HCT116 (cell line): Measurements from ENCODE around the gene MED26. TPM values are rescaled to one million over a fixed set of nuclear protein-coding genes. Genes with fewer than 3 reads are reported as not detected.

Source experiments
- ATAC-seq: fragments of 200-7000 bp; cut with Tn5 transposase; 2 replicates; pipeline ENCODE4 v1.9.1; 2020; ENCODE audit warnings: mild to moderate bottlenecking, moderate library complexity
- BruUV-seq: library from RNA; stranded (reverse); fragments of 400-500 nt; replicated peaks from 2 replicates; lab custom pipeline; 2021; lab: Mats Ljungman, UMichigan
- CTCF ChIA-PET: fragments of 300-600 bp; sonication (Branson Sonifier 250); formaldehyde crosslinking; loops from one replicate; lab custom pipeline; 2021; ENCODE audit warnings: antibody characterized with exemption; lab: Charles Lee
- POLR2A ChIA-PET: fragments of 300-600, 350-600 bp; sonication (Branson Sonifier 250); formaldehyde crosslinking; loops from one replicate; lab custom pipeline; 2021; ENCODE audit warnings: antibody characterized with exemption; lab: Charles Lee
- RAD21 ChIA-PET, 2 experiments: fragments of 300-600 bp; sonication (Branson Sonifier 250); formaldehyde crosslinking; loops; one replicate each; lab custom pipeline; 2023; ENCODE audit warnings: low total read pairs in 2 of 2; ENCODE audit not compliant: uncharacterized antibody in 2 of 2, unreplicated experiment in 2 of 2, low non-redundant PET in 1 of 2; lab: Charles Lee
- DNase-seq: peaks from one replicate; pipeline ENCODE4 v3.0.0-alpha.2; 2010; ENCODE audit warnings: low read depth, low spot score
- H2AFZ ChIP-seq: fragments of 200-600 bp; shearing (Covaris generic), sonication (generic); 2 replicates; pipeline ENCODE4 v1.6.1; 2017; ENCODE audit warnings: low read depth, mixed run types, mixed read lengths, antibody characterized with exemption, low read length; ENCODE audit not compliant: poor library complexity, severe bottlenecking
- H3K27ac ChIP-seq: 2 replicates; pipeline ENCODE4 v1.5.1; 2012; ENCODE audit warnings: low read depth, low read length
- H3K27me3 ChIP-seq: fragments of 200-600 bp; sonication (generic); 2 replicates; pipeline ENCODE4 v1.6.1; 2016; ENCODE audit warnings: mixed run types, low read length, mixed read lengths; ENCODE audit not compliant: insufficient read depth
- H3K36me3 ChIP-seq, 2 experiments: fragments of 200-500 bp in 1 of 2; fragments of 200-600 bp in 1 of 2; sonication (Bioruptor generic) in 1 of 2; sonication (generic) in 1 of 2; 2 replicates each; pipeline versions ENCODE4 v1.5.1 to v1.6.1; 2014 to 2016; ENCODE audit warnings: low read length in 2 of 2, inconsistent platforms in 1 of 2, mixed read lengths in 1 of 2, mixed run types in 1 of 2; ENCODE audit not compliant: insufficient read depth in 2 of 2, control insufficient read depth in 1 of 2
- H3K4me1 ChIP-seq, 2 experiments: fragments of 200-600 bp in 1 of 2; sonication (generic) in 1 of 2; 2 replicates each; pipeline versions ENCODE4 v1.5.1 to v1.6.1; 2012 to 2017; ENCODE audit warnings: low read length in 2 of 2, inconsistent platforms in 1 of 2, mild to moderate bottlenecking in 1 of 2, mixed read lengths in 1 of 2, mixed run types in 1 of 2, moderate library complexity in 1 of 2; ENCODE audit not compliant: insufficient read depth in 2 of 2, control insufficient read depth in 1 of 2
- H3K4me2 ChIP-seq: fragments of 200-600 bp; sonication (generic); 2 replicates; pipeline ENCODE4 v1.6.1; 2017; ENCODE audit warnings: mixed run types, low read length, mixed read lengths
- H3K4me3 ChIP-seq, 2 experiments: fragments of 200-600 bp in 1 of 2; sonication (generic) in 1 of 2; replicated peaks in 1 of 2; 2 replicates each; pipeline ENCODE4 v1.5.1; 2011 to 2016; ENCODE audit warnings: low read length in 2 of 2, control low read depth in 1 of 2, low read depth in 1 of 2, mild to moderate bottlenecking in 1 of 2, mixed read lengths in 1 of 2, mixed run types in 1 of 2
- H3K79me2 ChIP-seq: fragments of 200-600 bp; sonication (generic); 2 replicates; pipeline ENCODE4 v1.6.1; 2017; ENCODE audit warnings: mild to moderate bottlenecking, mixed run types, low read length, moderate library complexity, mixed read lengths; ENCODE audit not compliant: insufficient read depth
- H3K9ac ChIP-seq: fragments of 200-600 bp; sonication (generic); 2 replicates; pipeline ENCODE4 v1.6.1; 2016; ENCODE audit warnings: low read length, mixed read lengths
- H3K9me2 ChIP-seq: fragments of 200-600 bp; sonication (generic), shearing (Covaris generic); 2 replicates; pipeline ENCODE4 v1.6.1; 2017; ENCODE audit warnings: mixed run types, mild to moderate bottlenecking, moderate library complexity; ENCODE audit not compliant: insufficient read depth
- H3K9me3 ChIP-seq, 2 experiments: fragments of 200-500 bp in 1 of 2; fragments of 200-600 bp in 1 of 2; sonication (Bioruptor generic) in 1 of 2; sonication (generic) in 1 of 2; 2 replicates each; pipeline ENCODE4 v1.6.1; 2014 to 2017; ENCODE audit warnings: low read length in 2 of 2, mixed read lengths in 2 of 2, inconsistent platforms in 1 of 2, low read depth in 1 of 2, mild to moderate bottlenecking in 1 of 2, mixed run types in 1 of 2, moderate library complexity in 1 of 2; ENCODE audit not compliant: control insufficient read depth in 1 of 2, insufficient read depth in 1 of 2
- H4K20me1 ChIP-seq: fragments of 200-600 bp; sonication (generic), shearing (Covaris generic); 2 replicates; pipeline ENCODE4 v1.6.1; 2017; ENCODE audit warnings: mixed run types, mild to moderate bottlenecking, moderate library complexity; ENCODE audit not compliant: insufficient read depth
- ATF3 ChIP-seq: IDR thresholded peaks from 2 replicates; pipeline ENCODE4 v1.6.1; 2012
- EGR1 ChIP-seq: IDR thresholded peaks from 2 replicates; pipeline ENCODE4 v1.6.1; 2012; ENCODE audit warnings: low read depth
- EZH2 ChIP-seq: fragments of 200-600 bp; sonication (generic); IDR thresholded peaks from 2 replicates; pipeline ENCODE4 v1.6.1; 2017; ENCODE audit warnings: antibody characterized with exemption, mixed run types
- EZH2phosphoT487 ChIP-seq: fragments of 200-600 bp; IDR thresholded peaks from 2 replicates; pipeline ENCODE4 v1.6.1; 2018; ENCODE audit warnings: antibody characterized with exemption, borderline replicate concordance
- POLR2A ChIP-seq: IDR thresholded peaks from 2 replicates; pipeline ENCODE4 v1.7.0; 2011; ENCODE audit warnings: borderline replicate concordance; ENCODE audit not compliant: insufficient read depth, insufficient read length; ENCODE audit errors: extremely low read depth
- POLR2AphosphoS5 ChIP-seq: IDR thresholded peaks from 2 replicates; pipeline ENCODE4 v1.6.1; 2011; ENCODE audit warnings: mild to moderate bottlenecking, low read depth, low read length, moderate library complexity
- RAD21 ChIP-seq: IDR thresholded peaks from 2 replicates; pipeline ENCODE4 v1.6.1; 2012; ENCODE audit warnings: low read depth, mild to moderate bottlenecking
- SIN3A ChIP-seq: IDR thresholded peaks from 2 replicates; pipeline ENCODE4 v1.6.1; 2012; ENCODE audit warnings: low read depth
- SP1 ChIP-seq: IDR thresholded peaks from 2 replicates; pipeline ENCODE4 v1.6.1; 2012; ENCODE audit warnings: low read depth
- SRF ChIP-seq: IDR thresholded peaks from 2 replicates; pipeline ENCODE4 v1.6.1; 2012; ENCODE audit warnings: low read depth
- TCF7L2 ChIP-seq: IDR thresholded peaks from 2 replicates; pipeline ENCODE4 v1.7.0; 2011; ENCODE audit warnings: borderline replicate concordance, inconsistent platforms; ENCODE audit not compliant: insufficient read depth, insufficient read length; ENCODE audit errors: extremely low read depth
- ZFX ChIP-seq: fragments of 450-650 bp; IDR thresholded peaks from 2 replicates; pipeline ENCODE4 v1.6.1; 2017
- ZNF274 ChIP-seq: fragments of 200-500 bp; sonication (Bioruptor generic); IDR thresholded peaks from 2 replicates; pipeline ENCODE4 v1.6.1; 2014; ENCODE audit warnings: mild to moderate bottlenecking, low read depth, low read length, inconsistent platforms
- intact Hi-C: fragments of 100-400 bp; cut with micrococcal nuclease; formaldehyde crosslinking; loops from 2 replicates; pipeline ENCODE4 v1.10.0; 2022
- total RNA-seq: library from RNA; stranded (reverse); gene quantifications from one replicate; pipeline ENCODE4 v1.2.1, GENCODE V29; 2021; ENCODE audit not compliant: unreplicated experiment
- TF ChIP-seq, protein P1 (sequence below): IDR thresholded peaks from 2 replicates; pipeline ENCODE4 v1.6.1; 2011; ENCODE audit warnings: mild to moderate bottlenecking, low read length, moderate library complexity; ENCODE audit not compliant: insufficient replicate concordance; ENCODE audit errors: extremely low read depth
- TF ChIP-seq, protein P2 (sequence below), 3 experiments: fragments of 200-600 bp in 1 of 3; sonication (generic) in 1 of 3; IDR thresholded peaks in 2 of 3; conservative IDR thresholded peaks in 1 of 3; 2 replicates each; pipeline ENCODE4 v1.5.1; 2012 to 2017; ENCODE audit warnings: low read depth in 2 of 3, low read length in 2 of 3, antibody characterized with exemption in 1 of 3, borderline replicate concordance in 1 of 3, control low read depth in 1 of 3, mild to moderate bottlenecking in 1 of 3, mixed read lengths in 1 of 3, mixed run types in 1 of 3, moderate library complexity in 1 of 3; ENCODE audit not compliant: insufficient read depth in 1 of 3

The MED26 gene
- total RNA-seq, 1 experiment from 2014 or later = 13.3 TPM

DNA sequence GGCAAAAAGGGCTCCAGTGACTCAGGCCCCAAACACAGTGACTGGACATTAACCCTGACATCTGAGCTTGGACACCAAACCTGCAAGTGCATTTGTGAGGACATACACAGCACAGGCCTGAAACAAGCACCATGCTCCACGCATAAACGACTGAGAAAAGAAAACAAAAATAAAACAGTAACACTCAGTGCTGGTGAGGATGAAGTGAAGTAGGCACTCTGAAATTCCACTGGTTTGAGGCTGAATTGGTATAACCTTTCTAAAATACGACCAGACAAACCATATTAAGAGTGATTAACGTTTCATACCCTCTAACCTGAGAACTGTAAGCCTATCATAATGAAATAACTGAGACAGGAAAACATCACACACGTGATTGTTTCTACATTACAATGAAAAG is 61.3 kb downstream of the MED26 start:
- Histone ChIP-seq H3K4me3 (no peak overlapping the region), H3K27ac (no peak overlapping the region), H3K36me3 (peaks cover 20 to 45% of the 10 kb centered on the region in 2 experiments), H3K4me2 (no peak overlapping the region), H4K20me1 (no peaks in the 10 kb centered on the region), H3K9ac (no peak overlapping the region), H3K9me3 (no peaks in the 10 kb centered on the region), H3K79me2 (peaks cover 46% of the 10 kb centered on the region), H3K27me3 (no peaks in the 10 kb centered on the region), H2AFZ (no peak overlapping the region), H3K4me1 (peaks cover 8 to 30% of the 10 kb centered on the region in 2 experiments), H3K9me2 (no peaks in the 10 kb centered on the region)
- RAD21 ChIA-PET = no interaction called here
- BruUV-seq = no TSS peak
- TF ChIP-seq TCF7L2 = no peak
- TF ChIP-seq SRF = no peak
- no peak for TF ChIP-seq EGR1
- TF ChIP-seq POLR2A = no peak
- no peak for TF ChIP-seq SP1
- no peak for TF ChIP-seq ZNF274
- TF ChIP-seq POLR2AphosphoS5 = no peak
- TF ChIP-seq, protein P1, sequence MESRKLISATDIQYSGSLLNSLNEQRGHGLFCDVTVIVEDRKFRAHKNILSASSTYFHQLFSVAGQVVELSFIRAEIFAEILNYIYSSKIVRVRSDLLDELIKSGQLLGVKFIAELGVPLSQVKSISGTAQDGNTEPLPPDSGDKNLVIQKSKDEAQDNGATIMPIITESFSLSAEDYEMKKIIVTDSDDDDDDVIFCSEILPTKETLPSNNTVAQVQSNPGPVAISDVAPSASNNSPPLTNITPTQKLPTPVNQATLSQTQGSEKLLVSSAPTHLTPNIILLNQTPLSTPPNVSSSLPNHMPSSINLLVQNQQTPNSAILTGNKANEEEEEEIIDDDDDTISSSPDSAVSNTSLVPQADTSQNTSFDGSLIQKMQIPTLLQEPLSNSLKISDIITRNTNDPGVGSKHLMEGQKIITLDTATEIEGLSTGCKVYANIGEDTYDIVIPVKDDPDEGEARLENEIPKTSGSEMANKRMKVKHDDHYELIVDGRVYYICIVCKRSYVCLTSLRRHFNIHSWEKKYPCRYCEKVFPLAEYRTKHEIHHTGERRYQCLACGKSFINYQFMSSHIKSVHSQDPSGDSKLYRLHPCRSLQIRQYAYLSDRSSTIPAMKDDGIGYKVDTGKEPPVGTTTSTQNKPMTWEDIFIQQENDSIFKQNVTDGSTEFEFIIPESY = no peak
- no peak for TF ChIP-seq SIN3A
- no peak for TF ChIP-seq ZFX
- TF ChIP-seq ATF3 = no peak
- no peak for TF ChIP-seq EZH2phosphoT487
- TF ChIP-seq RAD21 = no peak
- TF ChIP-seq, protein P2, sequence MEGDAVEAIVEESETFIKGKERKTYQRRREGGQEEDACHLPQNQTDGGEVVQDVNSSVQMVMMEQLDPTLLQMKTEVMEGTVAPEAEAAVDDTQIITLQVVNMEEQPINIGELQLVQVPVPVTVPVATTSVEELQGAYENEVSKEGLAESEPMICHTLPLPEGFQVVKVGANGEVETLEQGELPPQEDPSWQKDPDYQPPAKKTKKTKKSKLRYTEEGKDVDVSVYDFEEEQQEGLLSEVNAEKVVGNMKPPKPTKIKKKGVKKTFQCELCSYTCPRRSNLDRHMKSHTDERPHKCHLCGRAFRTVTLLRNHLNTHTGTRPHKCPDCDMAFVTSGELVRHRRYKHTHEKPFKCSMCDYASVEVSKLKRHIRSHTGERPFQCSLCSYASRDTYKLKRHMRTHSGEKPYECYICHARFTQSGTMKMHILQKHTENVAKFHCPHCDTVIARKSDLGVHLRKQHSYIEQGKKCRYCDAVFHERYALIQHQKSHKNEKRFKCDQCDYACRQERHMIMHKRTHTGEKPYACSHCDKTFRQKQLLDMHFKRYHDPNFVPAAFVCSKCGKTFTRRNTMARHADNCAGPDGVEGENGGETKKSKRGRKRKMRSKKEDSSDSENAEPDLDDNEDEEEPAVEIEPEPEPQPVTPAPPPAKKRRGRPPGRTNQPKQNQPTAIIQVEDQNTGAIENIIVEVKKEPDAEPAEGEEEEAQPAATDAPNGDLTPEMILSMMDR (IDR thresholded peaks at IDR 0.05 in 2 of 3, conservative IDR thresholded peaks at IDR 0.05 in 1 of 3; ENCODE audit: borderline replicate concordance in 1 of 3, insufficient read depth in 1 of 3, low read depth in 2 of 3, low read length in 2 of 3) = no peak
- TF ChIP-seq EZH2 = no peak
- intact Hi-C loops = no loop called here
- ATAC-seq (no peak), DNase-seq (no peak)
- CTCF ChIA-PET = no interaction called here
- POLR2A ChIA-PET = no interaction called here
